ENCODE results near the gene ZNF816. TPM values are rescaled to one million over a fixed set of nuclear protein-coding genes. Genes with fewer than 3 reads are reported as not detected.

Gene ZNF816
- total and polyA plus RNA-seq, 4 donors = 2.9 to 20.9 (median 7.0) TPM

GRCh38 chr19:53008061-53008778 is 45.5 kb upstream of the ZNF816 start:
- Histone ChIP-seq H3K9ac (ENCODE audit: insufficient read depth in 1 of 2, low read length in 2 of 2) (no peak overlapping the region), H3K9me3 (ENCODE audit: control insufficient read depth in 4 of 4, insufficient read depth in 3 of 4, low read length in 3 of 4) (peaks cover 0 to 17% (median 0%) of the 10 kb centered on the region in 4 donors), H3K4me3 (no peak overlapping the region), H3K4me1 (ENCODE audit: control insufficient read depth in 5 of 5, insufficient read depth in 5 of 5, low read length in 5 of 5) (no peaks in the 10 kb centered on the region), H3K27me3 (ENCODE audit: control insufficient read depth in 3 of 3, insufficient read depth in 3 of 3, low read length in 2 of 3) (no peaks in the 10 kb centered on the region), H3K36me3 (ENCODE audit: control insufficient read depth in 4 of 4, insufficient read depth in 4 of 4, low read length in 4 of 4) (no peaks in the 10 kb centered on the region), H3K27ac (ENCODE audit: low read depth in 1 of 2, low read length in 1 of 2) (no peak overlapping the region)
- DNase-seq = no peak
- no peak for TF ChIP-seq CTCF (IDR thresholded peaks at IDR 0.05; ENCODE audit: control extremely low read depth, extremely low read depth)
- ATAC-seq (ENCODE audit: insufficient read depth, low FRiP score) = no peak
- 79 to 81% methylated on average over 25 of the region's 25 CpGs for WGBS, 2 donors

- DNase-seq (no peak), ATAC-seq (ENCODE audit: insufficient read depth, low FRiP score) (no peak)
- no peak overlapping the region for H3K27ac ChIP-seq (ENCODE audit: low read depth in 1 of 2, low read length in 1 of 2)
- no peaks in the 10 kb centered on the region for H3K4me1 ChIP-seq (ENCODE audit: control insufficient read depth in 5 of 5, insufficient read depth in 5 of 5, low read length in 5 of 5)
- no peak overlapping the region for H3K4me3 ChIP-seq
- no peak for TF ChIP-seq CTCF (IDR thresholded peaks at IDR 0.05; ENCODE audit: control extremely low read depth, extremely low read depth)
- H3K9me3 ChIP-seq (ENCODE audit: control insufficient read depth in 4 of 4, insufficient read depth in 3 of 4, low read length in 3 of 4) = peaks cover 0 to 17% (median 0%) of the 10 kb centered on the region in 4 donors
- H3K9ac ChIP-seq (ENCODE audit: insufficient read depth in 1 of 2, low read length in 2 of 2) = no peak overlapping the region
- WGBS, 2 donors = 51 to 60% methylated on average over 5 of the region's 5 CpGs
- no peaks in the 10 kb centered on the region for H3K27me3 ChIP-seq (ENCODE audit: control insufficient read depth in 3 of 3, insufficient read depth in 3 of 3, low read length in 2 of 3)
- no peaks in the 10 kb centered on the region for H3K36me3 ChIP-seq (ENCODE audit: control insufficient read depth in 4 of 4, insufficient read depth in 4 of 4, low read length in 4 of 4)
Observed at GRCh38 chr19:53007606-53008005, 44.9 kb upstream of the ZNF816 start.

- 68 to 72% methylated on average over 7 of the region's 7 CpGs for WGBS, 2 donors
- Histone ChIP-seq H3K9me3 (ENCODE audit: control insufficient read depth in 4 of 4, insufficient read depth in 3 of 4, low read length in 3 of 4) (peaks cover 0 to 15% (median 0%) of the 10 kb centered on the region in 4 donors), H3K4me3 (no peak overlapping the region), H3K36me3 (ENCODE audit: control insufficient read depth in 4 of 4, insufficient read depth in 4 of 4, low read length in 4 of 4) (no peaks in the 10 kb centered on the region), H3K27me3 (ENCODE audit: control insufficient read depth in 3 of 3, insufficient read depth in 3 of 3, low read length in 2 of 3) (no peaks in the 10 kb centered on the region), H3K4me1 (ENCODE audit: control insufficient read depth in 5 of 5, insufficient read depth in 5 of 5, low read length in 5 of 5) (no peaks in the 10 kb centered on the region), H3K27ac (ENCODE audit: low read depth in 1 of 2, low read length in 1 of 2) (no peak overlapping the region), H3K9ac (ENCODE audit: insufficient read depth in 1 of 2, low read length in 2 of 2) (no peak overlapping the region)
- no peak for DNase-seq
- no peak for ATAC-seq (ENCODE audit: insufficient read depth, low FRiP score)
- TF ChIP-seq CTCF (IDR thresholded peaks at IDR 0.05; ENCODE audit: control extremely low read depth, extremely low read depth) = no peak
Observed at GRCh38 chr19:53007200-53007599, 44.5 kb upstream of the ZNF816 start.

All from lung (tissue), 12 donors.